K562 (cell line): Measurements from ENCODE around the gene CASR. TPM values are rescaled to one million over a fixed set of nuclear protein-coding genes. Genes with fewer than 3 reads are reported as not detected.

ENCODE experiments used
- ATAC-seq: fragments of 200-7000 bp; cut with Tn5 transposase; 3 replicates; pipeline ENCODE4 v1.9.1; 2020; ENCODE audit warnings: moderate library complexity
- BruUV-seq: library from RNA; stranded (reverse); fragments of 400-500 nt; replicated peaks from 2 replicates; lab custom pipeline; 2021; lab: Mats Ljungman, UMichigan
- CTCF ChIA-PET: fragments of 300-600 bp; formaldehyde crosslinking; extraction: SDS; loops from one replicate; lab custom pipeline; 2021; ENCODE audit warnings: low intra/inter-chr PET ratio; lab: Yijun Ruan, JAX
- POLR2A ChIA-PET: fragments of 300-600, 350-650 bp; sonication (Branson Sonifier 250); formaldehyde crosslinking; extraction: SDS; loops from one replicate; lab custom pipeline; 2021; ENCODE audit warnings: antibody characterized with exemption, inconsistent platforms; lab: Yijun Ruan, JAX
- DNase-seq, 4 experiments: peaks; one replicate each; pipeline versions ENCODE4 v3.0.0 to v3.0.0-alpha.2; 2011 to 2018; ENCODE audit warnings: low spot score in 3 of 4, mixed read lengths in 3 of 4; ENCODE audit errors: extremely low read depth in 1 of 4
- FAIRE-seq: peaks from 2 replicates; lab custom pipeline; 2011; peaks lifted over from hg19 to GRCh38; lab: Jason Lieb, UNC
- H2AFZ ChIP-seq: 2 replicates; pipeline ENCODE4 v1.6.0; 2011; ENCODE audit warnings: low read depth, low read length, control low read depth, inconsistent platforms
- H3K27ac ChIP-seq: fragments of 200-600 bp; 3 replicates; pipeline ENCODE4 v1.8.0; 2011; ENCODE audit warnings: low read depth, mild to moderate bottlenecking, control low read depth, inconsistent platforms, low read length, moderate library complexity, mixed read lengths; ENCODE audit errors: extremely low read depth
- H3K27me3 ChIP-seq, 2 experiments: fragments of 300-600 bp in 1 of 2; 2 replicates in 1 of 2; 3 replicates in 1 of 2; pipeline versions ENCODE4 v1.6.0 to v1.8.0; 2011; ENCODE audit warnings: inconsistent platforms in 2 of 2, low read length in 2 of 2, mild to moderate bottlenecking in 1 of 2, mixed read lengths in 1 of 2, moderate library complexity in 1 of 2; ENCODE audit not compliant: control insufficient read depth in 2 of 2, insufficient read depth in 2 of 2
- H3K36me3 ChIP-seq: fragments of 300-600 bp; 3 replicates; pipeline ENCODE4 v1.8.0; 2011; ENCODE audit warnings: mild to moderate bottlenecking, low read length, inconsistent platforms; ENCODE audit not compliant: control insufficient read depth, insufficient read depth
- H3K4me1 ChIP-seq, 2 experiments: fragments of 200-600 bp in 1 of 2; replicated peaks in 1 of 2; 2 replicates in 1 of 2; 3 replicates in 1 of 2; pipeline versions ENCODE4 v1.5.1 to v1.8.0; 2011; ENCODE audit warnings: inconsistent platforms in 2 of 2, low read length in 2 of 2, mild to moderate bottlenecking in 1 of 2, mixed read lengths in 1 of 2, moderate library complexity in 1 of 2; ENCODE audit not compliant: control insufficient read depth in 2 of 2, insufficient read depth in 2 of 2
- H3K4me2 ChIP-seq: 2 replicates; pipeline ENCODE4 v1.6.1; 2011; ENCODE audit warnings: low read length, control low read depth, inconsistent platforms, mixed read lengths; ENCODE audit not compliant: insufficient read depth
- H3K4me3 ChIP-seq: fragments of 200-600 bp; sonication (generic), shearing (Covaris generic); 2 replicates; pipeline ENCODE4 v1.5.1; 2016; ENCODE audit warnings: control low read depth, inconsistent platforms
- H3K79me2 ChIP-seq: fragments of 200-600 bp; 3 replicates; pipeline ENCODE4 v1.8.0; 2011; ENCODE audit warnings: low read length, inconsistent platforms; ENCODE audit not compliant: control insufficient read depth, insufficient read depth
- H3K9ac ChIP-seq, 2 experiments: 2 replicates each; pipeline versions ENCODE4 v1.6.0 to v1.6.1; 2011; ENCODE audit warnings: low read depth in 2 of 2, low read length in 2 of 2, control low read depth in 1 of 2, inconsistent platforms in 1 of 2, mild to moderate bottlenecking in 1 of 2, mixed read lengths in 1 of 2; ENCODE audit not compliant: insufficient read depth in 1 of 2
- H3K9me1 ChIP-seq: one replicate; pipeline ENCODE4 v1.6.0; 2011; ENCODE audit warnings: inconsistent platforms, mild to moderate bottlenecking, low read length, moderate library complexity; ENCODE audit not compliant: control insufficient read depth, insufficient read depth
- H3K9me3 ChIP-seq: replicated peaks from 2 replicates; pipeline ENCODE4 v1.5.1; 2011; ENCODE audit warnings: low read depth, low read length, inconsistent platforms; ENCODE audit not compliant: control insufficient read depth, insufficient read depth
- H4K20me1 ChIP-seq: replicated peaks from 2 replicates; pipeline ENCODE4 v1.6.1; 2011; ENCODE audit warnings: low read length, inconsistent platforms, mixed read lengths; ENCODE audit not compliant: control insufficient read depth, insufficient read depth
- HDAC3 ChIP-seq: fragments of 450-650 bp; IDR thresholded peaks from 2 replicates; pipeline ENCODE4 v1.6.1; 2018; ENCODE audit warnings: borderline replicate concordance, mild to moderate bottlenecking, moderate library complexity; ENCODE audit not compliant: partially characterized antibody
- KDM2B ChIP-seq: fragments of 250-450 bp; sonication (Bioruptor Pico); IDR thresholded peaks from 2 replicates; pipeline ENCODE4 v1.8.0; 2021; ENCODE audit warnings: mild to moderate bottlenecking, moderate library complexity
- RBM39 ChIP-seq: fragments of 200-400 bp; formaldehyde crosslinking; optimal IDR thresholded peaks from 2 replicates; pipeline ENCODE3; 2018; ENCODE audit warnings: low read depth, low read length
- SP1 ChIP-seq: sonication (generic); formaldehyde crosslinking; IDR thresholded peaks from 2 replicates; pipeline ENCODE4 v1.8.1; 2022; ENCODE audit warnings: mild to moderate bottlenecking, missing genetic modification reagents
- XRCC5 ChIP-seq: fragments of 200-400 bp; formaldehyde crosslinking; IDR thresholded peaks from 2 replicates; pipeline ENCODE4 v1.6.1; 2017; ENCODE audit warnings: low read depth, mild to moderate bottlenecking, low read length
- ZNF583 ChIP-seq: fragments of 250-450 bp; sonication (Bioruptor Pico); IDR thresholded peaks from 2 replicates; pipeline ENCODE4 v1.4.0; 2020
- WGBS: fragments of 100-300 bp; shearing (Covaris generic); methylation state at CpG from one replicate; pipeline ENCODE4 v1.1.6; 2016; ENCODE audit warnings: low coverage, mixed read lengths; ENCODE audit not compliant: insufficient coverage; ENCODE audit errors: missing lambda C conversion rate; 5-methylcytosine and 5-hydroxymethylcytosine counted together
- in situ Hi-C: fragments of 300-500 bp; cut with MboI; formaldehyde crosslinking; loops from 4 replicates; pipeline ENCODE4 v1.15.0; 2018; ENCODE audit warnings: inconsistent platforms, mixed read lengths
- intact Hi-C: fragments of 100-400 bp; cut with micrococcal nuclease; formaldehyde crosslinking; loops from 2 replicates; pipeline ENCODE4 v1.14.2; 2022
- polyA plus RNA-seq, 8 experiments: library from polyadenylated mRNA; depleted of rRNA in 4 of 8; stranded (reverse) in 5 of 8; unstranded in 3 of 8; fragments of >200 nt; fragmentation: Nextera tagmentation in 2 of 8; fragmentation: Illumina TruSeq in 1 of 8; extraction: Ambion mirVana in 2 of 8; extraction: Trizol in 1 of 8; gene quantifications; 2 replicates each; pipeline versions ENCODE4 v1.2.1 to v1.2.3, GENCODE V29; 2011 to 2014; ENCODE audit warnings: inconsistent platforms in 1 of 8, missing spikeins in 1 of 8
- total RNA-seq, 7 experiments: library from RNA; depleted of rRNA in 6 of 7; stranded (reverse); fragments of >200 nt in 6 of 7; fragmentation: Illumina TruSeq in 2 of 7; extraction: Trizol in 2 of 7; gene quantifications; 2 replicates each; pipeline versions ENCODE4 v1.2.1 to v1.2.3, GENCODE V29; 2011 to 2021; ENCODE audit warnings: low replicate concordance in 1 of 7
- TF ChIP-seq, protein P1 (sequence below), 2 experiments: IDR thresholded peaks; 2 replicates each; pipeline ENCODE4 v1.6.1; 2011; ENCODE audit warnings: borderline replicate concordance in 1 of 2, control low read depth in 1 of 2, low read depth in 1 of 2, low read length in 1 of 2, mild to moderate bottlenecking in 1 of 2, mixed read lengths in 1 of 2, moderate library complexity in 1 of 2; ENCODE audit not compliant: insufficient read depth in 1 of 2, insufficient read length in 1 of 2, poor library complexity in 1 of 2, severe bottlenecking in 1 of 2; ENCODE audit errors: extremely low read depth in 1 of 2
- TF ChIP-seq, protein P2 (sequence below): fragments of 450-650 bp; formaldehyde crosslinking; IDR thresholded peaks from 2 replicates; pipeline ENCODE4 v1.4.0; 2020; ENCODE audit warnings: mild to moderate bottlenecking, mixed read lengths

Gene CASR
- total and polyA plus RNA-seq, 9 of the 15 experiments (the other 6 are each of a cell fraction or from before 2014, with no cell fraction given), result not detected

DNA sequence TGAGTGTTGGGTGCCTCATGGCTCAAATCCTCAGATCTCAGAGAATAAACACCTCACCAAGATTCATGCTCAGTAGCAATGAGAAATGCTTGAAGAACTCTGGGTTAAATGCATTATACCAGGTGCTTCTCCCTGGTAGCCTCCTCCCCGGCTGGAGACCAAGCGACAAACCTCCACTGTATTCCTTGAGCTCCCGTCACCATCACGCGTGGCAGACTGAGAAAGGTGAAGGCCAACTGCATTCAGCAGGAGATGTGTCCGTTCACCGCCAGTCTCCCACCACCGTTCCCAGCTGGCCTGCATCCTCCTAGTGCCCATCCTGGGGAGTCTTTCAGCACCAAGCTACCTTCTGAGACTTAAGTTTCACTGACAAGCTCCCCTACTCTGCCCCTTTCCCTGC is 149.1 kb downstream of the CASR start:
- H3K4me3 ChIP-seq, result no peak overlapping the region
- TF ChIP-seq XRCC5 (no peak), RBM39 (no peak), HDAC3 (no peak), SP1 (CRISPR knock-in tag) (no peak), KDM2B (no peak), ZNF583 (CRISPR knock-in tag) (no peak)
- TF ChIP-seq, protein P1, sequence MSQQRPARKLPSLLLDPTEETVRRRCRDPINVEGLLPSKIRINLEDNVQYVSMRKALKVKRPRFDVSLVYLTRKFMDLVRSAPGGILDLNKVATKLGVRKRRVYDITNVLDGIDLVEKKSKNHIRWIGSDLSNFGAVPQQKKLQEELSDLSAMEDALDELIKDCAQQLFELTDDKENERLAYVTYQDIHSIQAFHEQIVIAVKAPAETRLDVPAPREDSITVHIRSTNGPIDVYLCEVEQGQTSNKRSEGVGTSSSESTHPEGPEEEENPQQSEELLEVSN (IDR thresholded peaks at IDR 0.05; ENCODE audit: borderline replicate concordance in 1 of 2, extremely low read depth in 1 of 2, insufficient read depth in 1 of 2, insufficient read length in 1 of 2, low read depth in 1 of 2, low read length in 1 of 2, poor library complexity in 1 of 2, severe bottlenecking in 1 of 2), result no peak
- TF ChIP-seq, protein P2, sequence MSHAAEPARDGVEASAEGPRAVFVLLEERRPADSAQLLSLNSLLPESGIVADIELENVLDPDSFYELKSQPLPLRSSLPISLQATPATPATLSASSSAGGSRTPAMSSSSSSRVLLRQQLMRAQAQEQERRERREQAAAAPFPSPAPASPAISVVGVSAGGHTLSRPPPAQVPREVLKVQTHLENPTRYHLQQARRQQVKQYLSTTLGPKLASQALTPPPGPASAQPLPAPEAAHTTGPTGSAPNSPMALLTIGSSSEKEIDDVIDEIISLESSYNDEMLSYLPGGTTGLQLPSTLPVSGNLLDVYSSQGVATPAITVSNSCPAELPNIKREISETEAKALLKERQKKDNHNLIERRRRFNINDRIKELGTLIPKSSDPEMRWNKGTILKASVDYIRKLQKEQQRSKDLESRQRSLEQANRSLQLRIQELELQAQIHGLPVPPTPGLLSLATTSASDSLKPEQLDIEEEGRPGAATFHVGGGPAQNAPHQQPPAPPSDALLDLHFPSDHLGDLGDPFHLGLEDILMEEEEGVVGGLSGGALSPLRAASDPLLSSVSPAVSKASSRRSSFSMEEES, result no peak
- TF ChIP-seq, all 486 proteins: peak for 0
- POLR2A ChIA-PET, result no interaction called here
- DNase-seq (no peak), FAIRE-seq (no peak), ATAC-seq (no peak)
- Histone ChIP-seq H4K20me1 (no peaks in the 10 kb centered on the region), H3K79me2 (no peaks in the 10 kb centered on the region), H3K9ac (no peak overlapping the region), H3K36me3 (no peaks in the 10 kb centered on the region), H3K4me2 (no peak overlapping the region), H3K9me3 (no peaks in the 10 kb centered on the region), H3K27ac (no peak overlapping the region), H3K4me1 (no peaks in the 10 kb centered on the region), H3K9me1 (no peaks in the 10 kb centered on the region), H2AFZ (no peak overlapping the region), H3K27me3 (no peaks in the 10 kb centered on the region; a peak in 2 of 5 replicates)
- CTCF ChIA-PET, result no interaction called here
- intact Hi-C loops (no loop called here), in situ Hi-C loops (no loop called here)
- 3% methylated on average over 8 of the region's 8 CpGs for WGBS
- BruUV-seq, result no TSS peak

Other genes with a start within 250 kb of the CASR start
- gene ILDR1, start 161.4 kb upstream of the CASR start, total RNA-seq (2014; rRNA removed), result not detected in 2 replicates
- gene ILDR1, start 161.4 kb upstream of the CASR start, total RNA-seq (2014; rRNA removed; fragmentation: Illumina TruSeq; extraction: Trizol), result 0.04 TPM in 1 of 2 replicates, not detected in the other
- not detected in 2 replicates for gene ILDR1, start 161.4 kb upstream of the CASR start, total RNA-seq (2015; rRNA removed; fragmentation: Illumina TruSeq; extraction: Trizol)
- gene ILDR1, start 161.4 kb upstream of the CASR start, total RNA-seq (2021), result not detected in 2 replicates
- gene ILDR1, start 161.4 kb upstream of the CASR start, polyA plus RNA-seq (2011; rRNA removed), result not detected in 2 replicates
- not detected in 2 replicates for gene ILDR1, start 161.4 kb upstream of the CASR start, polyA plus RNA-seq (2014; fragmentation: Illumina TruSeq; extraction: Trizol)
- gene ILDR1, start 161.4 kb upstream of the CASR start, polyA plus RNA-seq (2014; fragmentation: Nextera tagmentation; extraction: Ambion mirVana), result not detected
- not detected in 2 replicates for gene ILDR1, start 161.4 kb upstream of the CASR start, polyA plus RNA-seq (2014; rRNA removed)
- gene CD86, start 128.3 kb upstream of the CASR start, total RNA-seq (2014; rRNA removed), result not detected in 2 replicates
- gene CD86, start 128.3 kb upstream of the CASR start, total RNA-seq (2014; rRNA removed; fragmentation: Illumina TruSeq; extraction: Trizol), result not detected in 2 replicates
- not detected in 2 replicates for gene CD86, start 128.3 kb upstream of the CASR start, total RNA-seq (2015; rRNA removed; fragmentation: Illumina TruSeq; extraction: Trizol)
- 0.07 and 0.16 TPM in 2 replicates for gene CD86, start 128.3 kb upstream of the CASR start, total RNA-seq (2021)
- gene CD86, start 128.3 kb upstream of the CASR start, polyA plus RNA-seq (2011; rRNA removed), result not detected in 2 replicates
- gene CD86, start 128.3 kb upstream of the CASR start, polyA plus RNA-seq (2014; fragmentation: Illumina TruSeq; extraction: Trizol), result 0.11 TPM in 1 of 2 replicates, not detected in the other
- gene CD86, start 128.3 kb upstream of the CASR start, polyA plus RNA-seq (2014; fragmentation: Nextera tagmentation; extraction: Ambion mirVana), result not detected
- not detected in 2 replicates for gene CD86, start 128.3 kb upstream of the CASR start, polyA plus RNA-seq (2014; rRNA removed)
- gene CSTA, start 141.6 kb downstream of the CASR start, total RNA-seq (2014; rRNA removed), result 0.68 and 0.73 TPM in 2 replicates
- 1.5 and 2.0 TPM in 2 replicates for gene CSTA, start 141.6 kb downstream of the CASR start, total RNA-seq (2014; rRNA removed; fragmentation: Illumina TruSeq; extraction: Trizol)
- gene CSTA, start 141.6 kb downstream of the CASR start, total RNA-seq (2015; rRNA removed; fragmentation: Illumina TruSeq; extraction: Trizol), result 3.1 and 3.7 TPM in 2 replicates
- 0.44 and 1.0 TPM in 2 replicates for gene CSTA, start 141.6 kb downstream of the CASR start, total RNA-seq (2021)
- 0.11 TPM in 2 replicates for gene CSTA, start 141.6 kb downstream of the CASR start, polyA plus RNA-seq (2011; rRNA removed)
- gene CSTA, start 141.6 kb downstream of the CASR start, polyA plus RNA-seq (2014; fragmentation: Illumina TruSeq; extraction: Trizol), result 1.2 and 1.3 TPM in 2 replicates
- 1 to 10 TPM in 1 of 2 experiments, under 1 TPM in 1; 0.78 to 1.1 TPM for gene CSTA, start 141.6 kb downstream of the CASR start, polyA plus RNA-seq (2014; fragmentation: Nextera tagmentation; extraction: Ambion mirVana)
- 0.94 and 2.3 TPM in 2 replicates for gene CSTA, start 141.6 kb downstream of the CASR start, polyA plus RNA-seq (2014; rRNA removed)
- gene MIX23, start 199.6 kb downstream of the CASR start, total RNA-seq (2014; rRNA removed), result 69.2 and 103 TPM in 2 replicates
- gene MIX23, start 199.6 kb downstream of the CASR start, total RNA-seq (2014; rRNA removed; fragmentation: Illumina TruSeq; extraction: Trizol), result 106 and 124 TPM in 2 replicates
- gene MIX23, start 199.6 kb downstream of the CASR start, total RNA-seq (2015; rRNA removed; fragmentation: Illumina TruSeq; extraction: Trizol), result 122 and 143 TPM in 2 replicates
- gene MIX23, start 199.6 kb downstream of the CASR start, total RNA-seq (2021), result 46.6 and 81.3 TPM in 2 replicates
- gene MIX23, start 199.6 kb downstream of the CASR start, polyA plus RNA-seq (2011; rRNA removed), result 27.8 and 45.5 TPM in 2 replicates
- 162 and 185 TPM in 2 replicates for gene MIX23, start 199.6 kb downstream of the CASR start, polyA plus RNA-seq (2014; fragmentation: Illumina TruSeq; extraction: Trizol)
- gene MIX23, start 199.6 kb downstream of the CASR start, polyA plus RNA-seq (2014; fragmentation: Nextera tagmentation; extraction: Ambion mirVana), result 100 to 1,000 TPM; 102 to 125 TPM
- gene MIX23, start 199.6 kb downstream of the CASR start, polyA plus RNA-seq (2014; rRNA removed), result 130 and 134 TPM in 2 replicates
- gene FAM162A, start 200.5 kb downstream of the CASR start, total RNA-seq (2014; rRNA removed), result 37.5 and 62.6 TPM in 2 replicates
- gene FAM162A, start 200.5 kb downstream of the CASR start, total RNA-seq (2014; rRNA removed; fragmentation: Illumina TruSeq; extraction: Trizol), result 103 TPM in 2 replicates
- 76.5 and 77.6 TPM in 2 replicates for gene FAM162A, start 200.5 kb downstream of the CASR start, total RNA-seq (2015; rRNA removed; fragmentation: Illumina TruSeq; extraction: Trizol)
- 64.9 and 77.7 TPM in 2 replicates for gene FAM162A, start 200.5 kb downstream of the CASR start, total RNA-seq (2021)
- 171 and 191 TPM in 2 replicates for gene FAM162A, start 200.5 kb downstream of the CASR start, polyA plus RNA-seq (2011; rRNA removed)
- gene FAM162A, start 200.5 kb downstream of the CASR start, polyA plus RNA-seq (2014; fragmentation: Illumina TruSeq; extraction: Trizol), result 101 TPM in 2 replicates
- gene FAM162A, start 200.5 kb downstream of the CASR start, polyA plus RNA-seq (2014; fragmentation: Nextera tagmentation; extraction: Ambion mirVana), result 100 to 1,000 TPM; 208 to 211 TPM
- 89.4 and 106 TPM in 2 replicates for gene FAM162A, start 200.5 kb downstream of the CASR start, polyA plus RNA-seq (2014; rRNA removed)
- 2.3 and 2.8 TPM in 2 replicates for gene WDR5B, start 232.4 kb downstream of the CASR start, total RNA-seq (2014; rRNA removed)
- gene WDR5B, start 232.4 kb downstream of the CASR start, total RNA-seq (2014; rRNA removed; fragmentation: Illumina TruSeq; extraction: Trizol), result 4.4 and 4.6 TPM in 2 replicates
- gene WDR5B, start 232.4 kb downstream of the CASR start, total RNA-seq (2015; rRNA removed; fragmentation: Illumina TruSeq; extraction: Trizol), result 4.1 and 4.2 TPM in 2 replicates
- 3.0 and 3.1 TPM in 2 replicates for gene WDR5B, start 232.4 kb downstream of the CASR start, total RNA-seq (2021)
- gene WDR5B, start 232.4 kb downstream of the CASR start, polyA plus RNA-seq (2011; rRNA removed), result 9.0 and 10.1 TPM in 2 replicates
- 2.9 and 3.5 TPM in 2 replicates for gene WDR5B, start 232.4 kb downstream of the CASR start, polyA plus RNA-seq (2014; fragmentation: Illumina TruSeq; extraction: Trizol)
- 1 to 10 TPM; 3.9 to 4.4 TPM for gene WDR5B, start 232.4 kb downstream of the CASR start, polyA plus RNA-seq (2014; fragmentation: Nextera tagmentation; extraction: Ambion mirVana)
- 4.8 and 5.0 TPM in 2 replicates for gene WDR5B, start 232.4 kb downstream of the CASR start, polyA plus RNA-seq (2014; rRNA removed)